WTC11 (cell line): ENCODE results near the gene ZMYND12. TPM values are rescaled to one million over a fixed set of nuclear protein-coding genes. Genes with fewer than 3 reads are reported as not detected.
"Not testable (repeated sequence)": the region's sequence is repeated elsewhere in the genome, so short reads cannot be mapped to it uniquely, and the experiment has no call there.

Source experiments
- ATAC-seq: fragments of 200-7000 bp; cut with Tn5 transposase; 2 replicates; pipeline ENCODE4 v1.10.0; 2021; ENCODE audit warnings: mild to moderate bottlenecking, moderate library complexity
- CTCF ChIA-PET: fragments of 300-600 bp; sonication (Branson Sonifier 250); formaldehyde crosslinking; loops from one replicate; lab custom pipeline; 2021; ENCODE audit warnings: antibody characterized with exemption; lab: Charles Lee
- POLR2A ChIA-PET: fragments of 350-600 bp; sonication (Branson Sonifier 250); formaldehyde crosslinking; loops from one replicate; lab custom pipeline; 2021; ENCODE audit warnings: antibody characterized with exemption; lab: Charles Lee
- DNase-seq: peaks from one replicate; pipeline ENCODE4 v3.0.0; 2021; ENCODE audit warnings: low spot score
- H3K27ac Mint-ChIP-seq: 2 replicates; pipeline ENCODE4 v1.8.0; 2021; ENCODE audit warnings: mixed read lengths
- H3K27me3 Mint-ChIP-seq: 2 replicates; pipeline ENCODE4 v1.8.0; 2021; ENCODE audit warnings: low read depth, mild to moderate bottlenecking, moderate library complexity, mixed read lengths
- H3K36me3 Mint-ChIP-seq: 2 replicates; pipeline ENCODE4 v1.8.0; 2021; ENCODE audit warnings: mixed read lengths
- H3K4me1 Mint-ChIP-seq: 2 replicates; pipeline ENCODE4 v1.8.0; 2022; ENCODE audit warnings: mixed read lengths
- H3K4me3 Mint-ChIP-seq: 2 replicates; pipeline ENCODE4 v1.8.0; 2021; ENCODE audit warnings: mild to moderate bottlenecking, moderate library complexity, mixed read lengths
- H3K9me3 Mint-ChIP-seq: 2 replicates; pipeline ENCODE4 v1.8.0; 2021; ENCODE audit warnings: mixed read lengths
- ATF1 ChIP-seq: sonication (generic); formaldehyde crosslinking; IDR thresholded peaks from 2 replicates; pipeline ENCODE4 v1.8.1; 2023; ENCODE audit warnings: mild to moderate bottlenecking, moderate library complexity, missing genetic modification reagents
- CREM ChIP-seq: sonication (generic); formaldehyde crosslinking; IDR thresholded peaks from 2 replicates; pipeline ENCODE4 v1.8.1; 2022; ENCODE audit warnings: mild to moderate bottlenecking, missing genetic modification reagents, moderate library complexity
- ELF4 ChIP-seq: sonication (generic); formaldehyde crosslinking; IDR thresholded peaks from 2 replicates; pipeline ENCODE4 v1.8.1; 2022; ENCODE audit warnings: low read depth, mild to moderate bottlenecking, moderate library complexity, missing genetic modification reagents
- EMX1 ChIP-seq: fragments of 250-450 bp; sonication (Bioruptor Pico); IDR thresholded peaks from 2 replicates; pipeline ENCODE4 v1.8.0; 2021; ENCODE audit warnings: mild to moderate bottlenecking
- FOXJ3 ChIP-seq: sonication (generic); formaldehyde crosslinking; IDR thresholded peaks from 2 replicates; pipeline ENCODE4 v1.9.0; 2021; ENCODE audit warnings: missing genetic modification reagents, mild to moderate bottlenecking, borderline replicate concordance
- GTF2I ChIP-seq: fragments of 250-450 bp; sonication (Bioruptor Pico); conservative IDR thresholded peaks from 2 replicates; pipeline ENCODE4 v1.4.0; 2021; ENCODE audit warnings: mild to moderate bottlenecking
- IRF2 ChIP-seq: sonication (generic); formaldehyde crosslinking; IDR thresholded peaks from 2 replicates; pipeline ENCODE4 v1.8.0; 2022; ENCODE audit warnings: low read depth, missing genetic modification reagents, borderline replicate concordance
- KAT7 ChIP-seq: sonication (generic); formaldehyde crosslinking; IDR thresholded peaks from 2 replicates; pipeline ENCODE4 v1.8.1; 2023; ENCODE audit warnings: missing genetic modification reagents, mild to moderate bottlenecking, borderline replicate concordance
- NFYB ChIP-seq: sonication (generic); formaldehyde crosslinking; conservative IDR thresholded peaks from 2 replicates; pipeline ENCODE4 v1.8.0; 2022; ENCODE audit warnings: low read depth, missing genetic modification reagents
- NR1H2 ChIP-seq: sonication (generic); formaldehyde crosslinking; IDR thresholded peaks from 2 replicates; pipeline ENCODE4 v1.9.0; 2021; ENCODE audit warnings: mild to moderate bottlenecking, moderate library complexity, missing genetic modification reagents
- NR2C2 ChIP-seq: sonication (generic); formaldehyde crosslinking; IDR thresholded peaks from 2 replicates; pipeline ENCODE4 v1.8.0; 2022; ENCODE audit warnings: mild to moderate bottlenecking, missing genetic modification reagents
- PRRX2 ChIP-seq: fragments of 250-450 bp; sonication (Bioruptor Pico); IDR thresholded peaks from 2 replicates; pipeline ENCODE4 v1.8.0; 2021; ENCODE audit warnings: mild to moderate bottlenecking
- SMAD4 ChIP-seq: sonication (generic); formaldehyde crosslinking; IDR thresholded peaks from 2 replicates; pipeline ENCODE4 v1.8.0; 2022; ENCODE audit warnings: mild to moderate bottlenecking, missing genetic modification reagents
- TEAD4 ChIP-seq: sonication (generic); formaldehyde crosslinking; IDR thresholded peaks from 2 replicates; pipeline ENCODE4 v1.8.0; 2022; ENCODE audit warnings: mild to moderate bottlenecking, missing genetic modification reagents
- ZBTB21 ChIP-seq: sonication (generic); formaldehyde crosslinking; IDR thresholded peaks from 2 replicates; pipeline ENCODE4 v1.8.1; 2023; ENCODE audit warnings: mild to moderate bottlenecking, missing genetic modification reagents, borderline replicate concordance
- ZBTB43 ChIP-seq: sonication (generic); formaldehyde crosslinking; IDR thresholded peaks from 2 replicates; pipeline ENCODE4 v1.8.1; 2023; ENCODE audit warnings: mild to moderate bottlenecking, missing genetic modification reagents
- ZNF281 ChIP-seq: sonication (generic); formaldehyde crosslinking; IDR thresholded peaks from 2 replicates; pipeline ENCODE4 v1.8.0; 2023; ENCODE audit warnings: mild to moderate bottlenecking, missing genetic modification reagents
- ZNF423 ChIP-seq: fragments of 250-450 bp; sonication (Bioruptor Pico); IDR thresholded peaks from 2 replicates; pipeline ENCODE4 v2.1.2; 2022; ENCODE audit warnings: mild to moderate bottlenecking, moderate library complexity
- ZNF425 ChIP-seq: fragments of 250-450 bp; sonication (Bioruptor Pico); conservative IDR thresholded peaks from 2 replicates; pipeline ENCODE4 v1.9.0; 2021; ENCODE audit warnings: mild to moderate bottlenecking
- ZNF671 ChIP-seq: fragments of 250-450 bp; sonication (Bioruptor Pico); IDR thresholded peaks from 2 replicates; pipeline ENCODE4 v1.8.0; 2021; ENCODE audit warnings: mild to moderate bottlenecking
- total RNA-seq: library from RNA; stranded (reverse); gene quantifications from 3 replicates; pipeline ENCODE4 v1.2.3, GENCODE V29; 2021
- TF ChIP-seq, protein P1 (sequence below): sonication (generic); formaldehyde crosslinking; IDR thresholded peaks from 2 replicates; pipeline ENCODE4 v1.8.1; 2022; ENCODE audit warnings: low read depth, missing genetic modification reagents, borderline replicate concordance
- TF ChIP-seq, protein P2 (sequence below): sonication (generic); formaldehyde crosslinking; IDR thresholded peaks from 2 replicates; pipeline ENCODE4 v1.8.0; 2022; ENCODE audit warnings: mild to moderate bottlenecking, missing genetic modification reagents
- TF ChIP-seq, protein P3 (sequence below): sonication (generic); formaldehyde crosslinking; IDR thresholded peaks from 2 replicates; pipeline ENCODE4 v1.8.0; 2023; ENCODE audit warnings: missing genetic modification reagents

Gene ZMYND12
- total RNA-seq, 1 experiment from 2014 or later: 0.63 TPM

DNA sequence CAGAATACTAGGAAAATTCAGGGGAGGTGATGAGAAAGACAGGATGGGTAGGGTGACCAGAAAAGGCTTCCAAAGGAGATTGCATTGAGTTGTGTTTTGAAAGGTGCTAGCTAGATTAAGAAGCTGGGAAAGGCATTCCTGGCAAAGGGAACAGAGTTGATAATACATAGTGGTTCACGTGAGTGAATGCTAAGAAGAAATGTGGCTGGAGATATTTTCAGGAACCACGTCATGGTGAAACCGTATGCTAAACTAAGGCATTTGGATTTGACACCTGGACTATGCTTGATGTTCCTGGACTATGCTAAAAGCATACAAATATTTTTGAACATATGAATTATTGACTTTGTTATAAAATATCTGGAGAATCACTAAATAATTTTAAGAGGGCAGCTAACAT lies 22.0 kb upstream of the ZMYND12 start (continued):
- TF ChIP-seq NR1H2 (CRISPR knock-in tag) (no peak), PRRX2 (CRISPR knock-in tag) (no peak), CREM (CRISPR knock-in tag) (no peak), IRF2 (CRISPR knock-in tag) (no peak), ZNF671 (CRISPR knock-in tag) (no peak), ZBTB21 (CRISPR knock-in tag) (no peak)
- TF ChIP-seq, protein P1, sequence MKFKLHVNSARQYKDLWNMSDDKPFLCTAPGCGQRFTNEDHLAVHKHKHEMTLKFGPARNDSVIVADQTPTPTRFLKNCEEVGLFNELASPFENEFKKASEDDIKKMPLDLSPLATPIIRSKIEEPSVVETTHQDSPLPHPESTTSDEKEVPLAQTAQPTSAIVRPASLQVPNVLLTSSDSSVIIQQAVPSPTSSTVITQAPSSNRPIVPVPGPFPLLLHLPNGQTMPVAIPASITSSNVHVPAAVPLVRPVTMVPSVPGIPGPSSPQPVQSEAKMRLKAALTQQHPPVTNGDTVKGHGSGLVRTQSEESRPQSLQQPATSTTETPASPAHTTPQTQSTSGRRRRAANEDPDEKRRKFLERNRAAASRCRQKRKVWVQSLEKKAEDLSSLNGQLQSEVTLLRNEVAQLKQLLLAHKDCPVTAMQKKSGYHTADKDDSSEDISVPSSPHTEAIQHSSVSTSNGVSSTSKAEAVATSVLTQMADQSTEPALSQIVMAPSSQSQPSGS: no peak

GRCh38 chr1:42477354-42477753 lies 21.5 kb upstream of the ZMYND12 start:
- ATAC-seq, H3K27ac Mint-ChIP-seq, POLR2A ChIA-PET: not testable (repeated sequence)

DNA sequence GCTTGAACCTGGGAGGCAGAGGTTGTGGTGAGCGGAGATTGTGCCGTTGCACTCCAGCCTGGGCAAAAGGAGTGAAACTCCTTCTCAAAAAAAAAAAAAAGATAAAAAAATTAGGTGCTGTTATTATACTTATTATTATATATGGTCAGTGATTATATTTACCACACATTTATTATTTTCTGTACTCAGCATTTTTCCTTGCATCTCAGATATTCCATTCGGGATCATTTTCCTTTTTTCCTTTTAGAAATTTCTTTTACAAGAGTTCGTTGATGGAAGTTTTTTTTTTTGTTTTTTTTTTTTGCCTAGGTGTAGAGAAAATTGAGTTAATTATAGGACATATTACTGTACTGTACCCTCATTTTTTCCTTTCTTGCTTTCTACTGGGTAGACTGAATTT lies 20.8 kb upstream of the ZMYND12 start:
- Mint-ChIP-seq H3K36me3 (no peaks in the 10 kb centered on the region), H3K9me3 (no peaks in the 10 kb centered on the region), H3K4me1 (0 out of 2 replicates have a peak, but pooled peaks cover 2% of the 10 kb centered on the region), H3K4me3 (no peak overlapping the region), H3K27me3 (no peaks in the 10 kb centered on the region), H3K27ac (no peak overlapping the region)
- ChIA-PET POLR2A (no interaction called here), CTCF (no interaction called here)
- DNase-seq (no peak), ATAC-seq (no peak)
- no peak for TF ChIP-seq ATF1 (CRISPR knock-in tag)
- TF ChIP-seq NFYB (CRISPR knock-in tag): no peak
- no peak for TF ChIP-seq ZBTB43 (CRISPR knock-in tag)
- no peak for TF ChIP-seq ZNF423 (CRISPR knock-in tag)
- no peak for TF ChIP-seq ZNF425 (CRISPR knock-in tag)
- TF ChIP-seq GTF2I (CRISPR knock-in tag): no peak
- TF ChIP-seq, protein P2, sequence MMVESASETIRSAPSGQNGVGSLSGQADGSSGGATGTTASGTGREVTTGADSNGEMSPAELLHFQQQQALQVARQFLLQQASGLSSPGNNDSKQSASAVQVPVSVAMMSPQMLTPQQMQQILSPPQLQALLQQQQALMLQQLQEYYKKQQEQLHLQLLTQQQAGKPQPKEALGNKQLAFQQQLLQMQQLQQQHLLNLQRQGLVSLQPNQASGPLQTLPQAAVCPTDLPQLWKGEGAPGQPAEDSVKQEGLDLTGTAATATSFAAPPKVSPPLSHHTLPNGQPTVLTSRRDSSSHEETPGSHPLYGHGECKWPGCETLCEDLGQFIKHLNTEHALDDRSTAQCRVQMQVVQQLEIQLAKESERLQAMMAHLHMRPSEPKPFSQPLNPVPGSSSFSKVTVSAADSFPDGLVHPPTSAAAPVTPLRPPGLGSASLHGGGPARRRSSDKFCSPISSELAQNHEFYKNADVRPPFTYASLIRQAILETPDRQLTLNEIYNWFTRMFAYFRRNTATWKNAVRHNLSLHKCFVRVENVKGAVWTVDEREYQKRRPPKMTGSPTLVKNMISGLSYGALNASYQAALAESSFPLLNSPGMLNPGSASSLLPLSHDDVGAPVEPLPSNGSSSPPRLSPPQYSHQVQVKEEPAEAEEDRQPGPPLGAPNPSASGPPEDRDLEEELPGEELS: no peak
- no peak for TF ChIP-seq ELF4 (CRISPR knock-in tag)
- no peak for TF ChIP-seq SMAD4 (CRISPR knock-in tag)
- TF ChIP-seq, protein P1: no peak
- no peak for TF ChIP-seq KAT7 (CRISPR knock-in tag)
- no peak for TF ChIP-seq EMX1 (CRISPR knock-in tag)
- no peak for TF ChIP-seq NR2C2 (CRISPR knock-in tag)
- TF ChIP-seq TEAD4 (CRISPR knock-in tag): no peak
- TF ChIP-seq ZNF281: no peak
- TF ChIP-seq FOXJ3: no peak
- TF ChIP-seq, protein P3, sequence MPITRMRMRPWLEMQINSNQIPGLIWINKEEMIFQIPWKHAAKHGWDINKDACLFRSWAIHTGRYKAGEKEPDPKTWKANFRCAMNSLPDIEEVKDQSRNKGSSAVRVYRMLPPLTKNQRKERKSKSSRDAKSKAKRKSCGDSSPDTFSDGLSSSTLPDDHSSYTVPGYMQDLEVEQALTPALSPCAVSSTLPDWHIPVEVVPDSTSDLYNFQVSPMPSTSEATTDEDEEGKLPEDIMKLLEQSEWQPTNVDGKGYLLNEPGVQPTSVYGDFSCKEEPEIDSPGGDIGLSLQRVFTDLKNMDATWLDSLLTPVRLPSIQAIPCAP (CRISPR knock-in tag): no peak

More at GRCh38 chr1:42477354-42477753, 21.5 kb upstream of the ZMYND12 start:
- H3K27me3 Mint-ChIP-seq, H3K36me3 Mint-ChIP-seq, H3K4me1 Mint-ChIP-seq, H3K4me3 Mint-ChIP-seq, DNase-seq, CTCF ChIA-PET, H3K9me3 Mint-ChIP-seq: not testable (repeated sequence)
